Activated CD4-positive, alpha-beta T cell treated with anti-CD3 and anti-CD28 coated beads, Interleukin-2, amount 10 ng/mL, durations not matched to agents 7 days and 5 days (primary cell): ENCODE data around the gene CPEB3. TPM values are rescaled to one million over a fixed set of nuclear protein-coding genes. Genes with fewer than 3 reads are reported as not detected.

Experiments used
- CTCF ChIA-PET: fragments of 350-600 bp; sonication (Branson Sonifier 250); formaldehyde crosslinking; loops from one replicate; lab custom pipeline; 2021; ENCODE audit warnings: antibody characterized with exemption; lab: Charles Lee
- POLR2A ChIA-PET: fragments of 350-600 bp; sonication (Branson Sonifier 250); formaldehyde crosslinking; loops from one replicate; lab custom pipeline; 2021; ENCODE audit warnings: antibody characterized with exemption; lab: Charles Lee
- DNase-seq: peaks from one replicate; pipeline ENCODE4 v3.0.0-alpha.2; 2020
- H3K27ac Mint-ChIP-seq: one replicate; pipeline ENCODE4 v1.8.0; 2021; ENCODE audit warnings: mild to moderate bottlenecking, moderate library complexity, mixed read lengths
- H3K27me3 Mint-ChIP-seq: one replicate; pipeline ENCODE4 v1.8.0; 2021; ENCODE audit warnings: mixed read lengths
- H3K36me3 Mint-ChIP-seq: one replicate; pipeline ENCODE4 v1.8.0; 2021; ENCODE audit warnings: low read depth, mixed read lengths
- H3K4me1 Mint-ChIP-seq: one replicate; pipeline ENCODE4 v1.8.0; 2021; ENCODE audit warnings: mixed read lengths
- H3K4me3 Mint-ChIP-seq: one replicate; pipeline ENCODE4 v1.8.0; 2021; ENCODE audit warnings: mild to moderate bottlenecking, moderate library complexity, mixed read lengths
- H3K9me3 Mint-ChIP-seq: one replicate; pipeline ENCODE4 v1.8.0; 2021; ENCODE audit warnings: mixed read lengths
- total RNA-seq, 2 experiments: library from RNA; stranded (reverse); gene quantifications; one replicate each; pipeline ENCODE4 v1.2.3, GENCODE V29; 2021

CPEB3 gene
- total RNA-seq, 2 experiments from 2014 or later: 2.2 to 2.6 TPM

DNA sequence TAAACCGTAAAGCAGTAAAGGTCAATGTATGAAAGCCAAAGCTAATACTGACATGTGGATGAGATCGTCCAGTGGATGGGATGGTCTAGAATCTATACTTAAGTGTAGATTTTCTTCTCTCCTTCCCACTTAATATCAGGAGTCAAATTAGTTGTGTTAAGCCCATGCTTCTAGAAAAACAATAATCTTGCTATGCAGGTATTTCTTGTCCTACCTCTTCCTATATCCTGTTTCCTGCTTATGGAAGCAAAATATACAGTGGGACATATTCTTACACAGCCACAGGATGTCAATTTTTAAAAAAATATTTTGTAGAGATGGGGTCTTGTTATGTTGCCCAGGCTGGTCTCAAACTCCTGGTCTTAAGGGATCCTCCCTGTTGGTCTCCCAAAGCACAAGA is 27.5 kb downstream of the CPEB3 start:
- CTCF ChIA-PET: no interaction called here
- Mint-ChIP-seq H3K27ac (no peak overlapping the region), H3K4me1 (peaks cover 11% of the 10 kb centered on the region), H3K36me3 (no peaks in the 10 kb centered on the region), H3K4me3 (no peak overlapping the region), H3K27me3 (no peaks in the 10 kb centered on the region), H3K9me3 (no peaks in the 10 kb centered on the region)
- POLR2A ChIA-PET: no interaction called here
- DNase-seq: no peak

DNA sequence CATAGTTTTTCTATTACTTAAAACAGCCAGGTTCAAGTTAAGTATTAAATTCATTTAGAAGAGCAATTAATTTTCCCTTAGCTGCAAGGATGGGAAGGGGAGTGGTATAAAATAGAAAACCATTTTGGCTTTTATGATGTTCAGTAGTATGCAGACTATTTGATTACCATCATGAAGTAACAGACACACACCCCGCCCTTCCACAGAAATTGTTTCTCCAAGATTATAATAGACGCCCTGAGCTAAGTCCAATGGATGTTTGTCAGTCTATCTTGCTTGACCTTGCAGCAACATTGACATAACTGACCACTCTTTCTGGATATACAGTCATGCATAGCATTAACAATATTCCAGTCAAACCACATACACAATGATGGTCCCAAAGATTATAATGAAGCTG is 42.3 kb downstream of the CPEB3 start:
- no peaks in the 10 kb centered on the region for H3K27me3 Mint-ChIP-seq
- CTCF ChIA-PET: interaction anchor here (1.0 kb wide), 1 partner anchor 42 kb away, joined by 4 read pairs; the partner anchor contains the start of genes CPEB3 and MARCHF5
- no peaks in the 10 kb centered on the region for H3K36me3 Mint-ChIP-seq
- H3K4me3 Mint-ChIP-seq: no peak overlapping the region
- H3K9me3 Mint-ChIP-seq: no peaks in the 10 kb centered on the region
- POLR2A ChIA-PET: interaction anchor here (0.6 kb wide), 1 partner anchor 37 kb away, joined by 3 read pairs; no protein-coding TSS in a partner anchor
- H3K4me1 Mint-ChIP-seq: peaks cover 3% of the 10 kb centered on the region
- DNase-seq: no peak
- H3K27ac Mint-ChIP-seq: no peak overlapping the region

DNA sequence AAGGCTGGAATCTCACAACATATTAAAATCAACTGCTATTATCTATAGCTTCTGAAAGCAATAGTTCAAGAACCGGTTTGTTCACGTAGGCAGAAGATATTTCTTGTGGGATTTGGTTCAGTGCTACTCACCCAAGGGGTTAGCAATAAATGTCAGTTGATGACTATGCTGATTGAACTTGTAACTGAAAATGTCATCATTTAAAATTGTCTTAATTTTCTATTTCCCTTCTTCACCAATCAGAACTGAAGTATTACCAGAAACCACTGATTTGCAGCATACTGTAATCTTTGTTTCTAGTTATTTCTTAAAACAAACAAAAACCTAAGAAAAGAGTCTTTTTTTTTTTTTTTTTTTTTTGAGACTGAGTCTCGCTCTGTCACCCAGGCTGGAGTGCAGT is 46.1 kb downstream of the CPEB3 start:
- peaks cover 25% of the 10 kb centered on the region for H3K4me1 Mint-ChIP-seq
- CTCF ChIA-PET: interaction anchor here (0.6 to 0.7 kb wide), 2 partner anchors 319 to 366 kb away, joined by 3 to 4 read pairs; no protein-coding TSS in a partner anchor
- H3K4me3 Mint-ChIP-seq: no peak overlapping the region
- POLR2A ChIA-PET: no interaction called here
- DNase-seq: no peak
- peaks cover 7% of the 10 kb centered on the region for H3K27me3 Mint-ChIP-seq
- H3K36me3 Mint-ChIP-seq: peaks cover 4% of the 10 kb centered on the region
- no peaks in the 10 kb centered on the region for H3K9me3 Mint-ChIP-seq
- H3K27ac Mint-ChIP-seq: no peak overlapping the region

DNA sequence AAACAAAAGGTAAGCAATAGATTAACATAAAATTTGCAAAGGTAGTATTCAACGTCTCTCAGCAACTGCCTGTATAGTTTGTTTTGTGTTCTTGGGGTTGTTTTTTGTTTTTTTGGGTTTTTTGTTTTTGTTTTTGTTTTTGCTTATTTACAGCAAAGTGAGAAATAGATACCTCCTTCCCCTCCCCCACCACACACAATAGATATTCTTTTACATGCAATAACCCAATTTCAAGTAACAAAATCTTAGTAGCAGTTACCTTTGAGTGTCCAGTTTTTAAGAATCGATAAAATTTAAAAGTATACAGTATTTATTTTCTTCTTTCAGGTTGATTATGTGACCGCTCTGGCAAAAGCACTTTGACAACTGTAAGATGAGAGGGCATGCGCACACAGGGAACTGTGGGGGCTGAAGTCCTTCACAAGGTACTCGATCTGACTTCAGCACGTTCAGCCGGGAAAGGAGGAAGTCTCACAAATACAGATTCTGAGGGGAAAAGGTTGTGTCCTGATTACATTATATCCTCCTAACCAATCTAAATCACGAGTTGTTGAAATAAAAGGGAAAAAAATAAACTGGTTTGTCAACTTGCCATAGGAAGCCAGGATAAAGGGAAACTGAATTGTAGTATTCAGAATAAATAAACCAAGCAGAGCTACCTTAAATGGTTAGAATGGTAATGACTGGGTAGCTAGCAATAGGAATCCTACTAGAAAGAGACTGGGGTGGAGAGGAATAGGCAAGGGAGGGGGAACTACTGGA is 47.8 kb downstream of the CPEB3 start:
- H3K4me3 Mint-ChIP-seq: peak overlapping the region; percentile 58
- no peaks in the 10 kb centered on the region for H3K9me3 Mint-ChIP-seq
- H3K4me1 Mint-ChIP-seq: peaks cover 34% of the 10 kb centered on the region
- H3K36me3 Mint-ChIP-seq: peaks cover 17% of the 10 kb centered on the region
- no peak overlapping the region for H3K27ac Mint-ChIP-seq
- ChIA-PET CTCF (no interaction called here), POLR2A (no interaction called here)
- DNase-seq: peak; percentile 33
- H3K27me3 Mint-ChIP-seq: peaks cover 15% of the 10 kb centered on the region

DNA sequence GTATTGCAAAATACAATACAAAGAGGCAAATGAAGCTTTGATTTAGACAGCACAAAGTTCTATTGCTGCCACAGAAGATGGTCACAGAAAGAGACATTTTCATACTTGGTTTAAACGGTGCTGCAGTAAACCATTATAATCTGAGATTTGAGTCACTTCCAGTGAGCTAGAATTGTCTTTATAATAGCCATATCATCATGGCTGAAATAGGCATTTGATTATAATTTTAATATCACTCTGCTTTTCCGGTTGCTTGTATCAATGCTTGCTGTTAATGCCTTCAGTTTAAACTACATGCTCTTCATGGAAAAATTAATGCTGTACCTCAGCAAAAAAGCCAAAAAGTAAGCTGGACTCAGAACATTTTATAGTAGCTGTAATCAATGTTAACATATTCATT is 48.5 kb downstream of the CPEB3 start:
- POLR2A ChIA-PET: no interaction called here
- CTCF ChIA-PET: no interaction called here
- peaks cover 19% of the 10 kb centered on the region for H3K36me3 Mint-ChIP-seq
- no peak for DNase-seq
- H3K4me3 Mint-ChIP-seq: no peak overlapping the region
- H3K4me1 Mint-ChIP-seq: peaks cover 34% of the 10 kb centered on the region
- peaks cover 15% of the 10 kb centered on the region for H3K27me3 Mint-ChIP-seq
- H3K27ac Mint-ChIP-seq: no peak overlapping the region
- H3K9me3 Mint-ChIP-seq: no peaks in the 10 kb centered on the region

DNA sequence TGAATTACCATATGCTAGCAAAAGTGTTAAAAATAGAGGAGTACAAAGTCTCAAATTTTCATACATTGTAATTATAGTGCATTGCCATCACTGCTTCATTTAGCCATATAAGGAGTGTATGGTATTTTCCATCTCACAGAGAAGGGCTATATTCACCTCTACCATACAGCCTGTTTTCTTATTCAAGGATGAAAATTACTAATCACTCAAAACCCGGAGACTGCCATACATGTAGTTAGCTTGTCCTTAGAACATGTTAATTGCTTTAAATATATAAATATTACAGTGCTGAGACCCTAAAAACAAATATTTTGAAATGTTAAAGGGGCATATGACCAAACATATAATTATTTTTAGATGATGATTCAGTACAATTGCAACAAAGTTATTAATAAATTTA is 49.4 kb downstream of the CPEB3 start:
- POLR2A ChIA-PET: no interaction called here
- Mint-ChIP-seq H3K36me3 (peaks cover 19% of the 10 kb centered on the region), H3K9me3 (no peaks in the 10 kb centered on the region), H3K4me1 (peaks cover 34% of the 10 kb centered on the region), H3K4me3 (peak overlapping the region; percentile 80), H3K27me3 (peaks cover 15% of the 10 kb centered on the region), H3K27ac (no peak overlapping the region)
- CTCF ChIA-PET: interaction anchor here (0.6 kb wide), 1 partner anchor 461 kb away, joined by 4 read pairs; no protein-coding TSS in a partner anchor
- DNase-seq: no peak

DNA sequence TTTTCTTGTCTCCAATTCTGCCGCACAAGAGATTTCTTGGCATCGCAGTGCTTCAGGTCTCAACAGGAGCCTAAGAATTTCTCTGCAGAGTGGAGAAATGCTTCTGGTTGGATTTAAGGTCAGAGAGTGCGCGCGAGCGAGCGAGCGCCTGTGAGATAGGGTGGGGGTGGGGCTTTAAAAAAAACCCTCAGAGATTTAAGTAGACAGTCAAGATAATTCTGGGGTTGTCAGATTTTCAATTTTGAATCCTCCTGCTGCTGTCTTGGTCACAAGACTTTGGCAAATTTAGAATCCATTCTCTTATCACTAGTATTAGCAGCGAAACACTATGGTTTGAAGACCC is 49.7 kb downstream of the CPEB3 start:
- peaks cover 19% of the 10 kb centered on the region for H3K36me3 Mint-ChIP-seq
- H3K9me3 Mint-ChIP-seq: no peaks in the 10 kb centered on the region
- ChIA-PET CTCF (no interaction called here), POLR2A (no interaction called here)
- H3K27me3 Mint-ChIP-seq: peaks cover 15% of the 10 kb centered on the region
- DNase-seq: no peak
- H3K4me1 Mint-ChIP-seq: peaks cover 34% of the 10 kb centered on the region
- no peak overlapping the region for H3K27ac Mint-ChIP-seq
- H3K4me3 Mint-ChIP-seq: peak overlapping the region; percentile 80

DNA sequence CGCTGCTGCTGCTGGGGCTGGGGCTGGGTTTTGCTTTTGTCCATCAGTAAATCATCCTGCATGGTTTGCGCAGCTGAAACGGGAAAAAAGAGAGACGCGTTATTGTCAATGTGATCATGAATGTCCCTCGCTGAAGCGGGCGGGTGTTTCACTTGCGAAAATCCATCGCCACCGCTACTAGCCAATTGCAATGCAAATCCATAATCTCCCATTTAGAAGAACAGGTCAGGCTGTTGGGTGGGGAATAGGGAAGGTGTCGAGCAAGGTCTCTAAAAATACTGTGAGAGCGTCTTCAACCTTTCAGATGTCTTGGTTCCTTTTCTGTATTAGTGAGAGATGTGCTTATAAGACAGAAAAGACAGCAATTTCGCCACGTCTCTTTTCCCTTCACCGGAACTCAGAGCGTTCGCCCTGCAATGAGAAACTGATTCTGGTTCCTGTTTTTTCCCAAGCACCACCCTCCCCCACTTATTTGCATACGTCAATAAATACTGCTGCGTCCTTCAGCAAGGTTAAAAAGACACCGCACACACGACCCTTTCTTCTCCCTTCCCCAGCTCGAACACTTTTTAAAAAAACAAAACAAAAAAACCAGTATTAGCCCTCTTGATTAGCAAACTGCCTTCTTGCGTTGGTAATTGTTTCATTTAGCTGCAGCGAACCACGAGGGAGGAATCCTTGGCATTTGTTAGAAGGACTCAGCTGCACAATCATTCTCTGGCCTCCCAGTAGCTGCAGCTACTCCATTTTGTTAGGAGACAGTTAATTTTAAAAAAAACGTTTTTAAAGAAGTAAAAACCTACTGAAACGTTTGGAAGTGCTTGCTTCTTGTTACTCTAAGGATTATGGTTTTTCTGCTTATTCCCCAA is 50.4 kb downstream of the CPEB3 start:
- Mint-ChIP-seq H3K4me3 (peak overlapping the region; percentile 80), H3K36me3 (peaks cover 19% of the 10 kb centered on the region), H3K4me1 (peaks cover 34% of the 10 kb centered on the region), H3K27ac (peak overlapping the region; percentile 84), H3K27me3 (peaks cover 15% of the 10 kb centered on the region), H3K9me3 (no peaks in the 10 kb centered on the region)
- peak; percentile 48 for DNase-seq
- ChIA-PET POLR2A (no interaction called here), CTCF (no interaction called here)

DNA sequence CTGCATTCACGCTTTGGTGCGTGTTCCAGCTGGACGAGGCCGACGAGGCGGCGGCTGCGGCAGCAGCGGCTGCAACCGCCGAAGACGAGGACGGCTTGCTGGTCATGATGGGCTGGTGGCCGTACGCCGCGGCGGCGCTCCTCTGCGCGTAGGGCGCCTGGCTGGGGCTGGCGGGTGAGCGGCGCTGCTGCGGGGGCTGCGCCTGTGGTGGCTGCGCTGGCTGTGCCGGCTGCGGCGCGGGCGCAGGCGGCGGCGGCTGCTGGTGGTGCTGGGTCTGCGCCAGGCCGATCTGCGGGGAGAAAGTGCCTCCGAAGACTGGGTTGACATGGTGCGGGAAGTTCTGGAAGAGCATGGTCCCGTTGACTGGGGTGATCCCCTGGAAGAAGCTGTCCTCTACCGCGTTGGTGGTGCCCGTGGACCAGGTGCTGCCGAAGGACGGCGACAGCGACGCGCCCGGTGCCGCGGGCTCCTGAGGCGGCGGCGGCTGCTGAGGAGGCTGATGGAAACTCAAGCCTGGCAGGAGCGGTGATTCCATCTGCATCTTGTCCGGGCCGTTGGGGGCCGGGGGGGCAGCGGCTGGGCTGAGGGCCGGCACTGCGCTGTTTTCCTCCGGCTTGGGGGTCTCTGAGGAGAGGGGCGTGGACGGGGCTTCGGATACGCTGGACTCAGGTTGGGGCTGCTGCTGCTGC is 51.1 kb downstream of the CPEB3 start:
- POLR2A ChIA-PET: no interaction called here
- Mint-ChIP-seq H3K9me3 (no peaks in the 10 kb centered on the region), H3K36me3 (peaks cover 19% of the 10 kb centered on the region), H3K4me1 (peaks cover 34% of the 10 kb centered on the region), H3K4me3 (peak overlapping the region; percentile 80), H3K27me3 (peaks cover 15% of the 10 kb centered on the region), H3K27ac (no peak overlapping the region)
- DNase-seq: peak; percentile 30
- CTCF ChIA-PET: interaction anchor here (1.4 kb wide), 1 partner anchor 18 kb away, joined by 3 read pairs; no protein-coding TSS in a partner anchor

DNA sequence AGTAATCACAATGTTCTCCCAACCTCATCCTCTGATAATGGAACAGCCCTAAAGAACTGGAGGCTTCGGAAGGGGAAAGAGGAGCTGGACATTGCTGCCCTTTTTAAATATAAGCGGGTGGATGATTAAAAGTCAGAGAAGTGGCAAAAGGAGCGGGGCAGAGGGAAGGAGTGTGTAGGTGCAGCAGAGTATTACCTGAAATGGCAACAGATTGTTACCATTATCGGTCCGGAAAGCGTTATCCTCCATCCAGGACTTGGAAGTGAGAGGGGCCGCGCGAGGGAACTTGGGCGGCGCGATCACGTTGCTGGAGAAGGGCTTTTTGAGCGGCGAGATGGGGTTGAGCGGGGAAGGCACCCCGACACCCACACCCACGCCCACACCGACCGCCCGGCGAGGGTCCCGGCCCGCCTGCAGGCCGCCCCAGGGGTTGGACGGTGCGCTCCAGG is 51.7 kb downstream of the CPEB3 start:
- ChIA-PET POLR2A (no interaction called here), CTCF (interaction anchor here (1.4 kb wide), 1 partner anchor 18 kb away, joined by 3 read pairs; no protein-coding TSS in a partner anchor)
- H3K27ac Mint-ChIP-seq: peak overlapping the region; percentile 66
- peaks cover 15% of the 10 kb centered on the region for H3K27me3 Mint-ChIP-seq
- DNase-seq: no peak
- H3K4me1 Mint-ChIP-seq: peaks cover 34% of the 10 kb centered on the region
- H3K9me3 Mint-ChIP-seq: no peaks in the 10 kb centered on the region
- H3K4me3 Mint-ChIP-seq: peak overlapping the region; percentile 74
- H3K36me3 Mint-ChIP-seq: peaks cover 19% of the 10 kb centered on the region

DNA sequence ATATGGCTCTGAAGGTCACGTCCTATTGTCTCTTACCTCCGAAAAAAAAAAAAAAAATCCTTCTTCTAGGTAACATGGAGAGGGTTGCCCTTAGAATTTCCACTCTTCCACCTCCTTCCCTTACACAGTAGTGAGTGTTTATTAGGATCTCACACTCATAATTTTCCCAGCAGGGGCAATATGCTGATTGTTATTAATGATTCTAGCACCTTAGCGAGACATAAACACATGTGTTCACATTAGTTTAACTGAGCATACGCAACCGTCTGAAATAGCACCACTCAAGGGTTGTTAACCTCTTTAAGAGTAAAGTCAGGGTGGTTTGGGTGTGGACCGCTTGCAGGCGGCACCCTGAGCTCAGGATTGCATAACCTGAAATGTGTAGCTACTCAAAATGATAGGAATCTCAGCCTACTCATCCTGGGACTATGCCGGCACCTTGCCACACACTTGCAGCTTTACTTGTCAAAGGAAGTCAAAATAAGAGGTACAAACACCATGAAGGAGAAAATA is 52.2 kb downstream of the CPEB3 start:
- Mint-ChIP-seq H3K27ac (peak overlapping the region; percentile 66), H3K27me3 (peaks cover 15% of the 10 kb centered on the region), H3K9me3 (no peaks in the 10 kb centered on the region), H3K36me3 (peaks cover 19% of the 10 kb centered on the region), H3K4me1 (peaks cover 32% of the 10 kb centered on the region), H3K4me3 (peak overlapping the region; percentile 74)
- POLR2A ChIA-PET: no interaction called here
- no peak for DNase-seq
- CTCF ChIA-PET: interaction anchor here (0.6 to 1.4 kb wide), 2 partner anchors 17 to 59 kb away, joined by 3 read pairs; no protein-coding TSS in a partner anchor

DNA sequence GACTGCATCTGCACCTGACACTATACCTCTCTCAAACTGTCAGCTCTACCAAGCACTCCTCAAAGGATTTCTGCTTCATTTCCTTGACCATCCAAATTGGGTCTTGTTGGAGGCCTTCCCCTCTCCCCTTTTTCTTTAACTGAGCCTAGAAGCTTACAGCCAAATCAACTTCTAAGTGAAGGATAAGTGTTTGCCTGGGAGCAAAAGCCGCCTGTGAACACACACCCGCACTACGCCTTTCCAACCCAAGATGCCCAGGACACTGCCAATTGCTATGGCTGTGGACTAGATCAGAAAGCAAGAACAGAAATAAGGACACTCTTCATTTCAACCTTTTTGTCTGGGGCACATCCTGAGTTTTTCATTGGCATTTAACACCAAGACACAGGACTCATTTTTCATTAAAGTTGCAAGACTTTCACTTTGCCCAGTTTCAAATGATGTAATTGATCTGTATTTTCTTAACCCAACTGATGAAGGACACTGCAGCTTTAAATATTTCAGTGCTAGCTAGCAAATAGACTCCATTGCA is 52.8 kb downstream of the CPEB3 start:
- DNase-seq: no peak
- Mint-ChIP-seq H3K4me1 (peaks cover 29% of the 10 kb centered on the region), H3K9me3 (no peaks in the 10 kb centered on the region), H3K27me3 (peaks cover 14% of the 10 kb centered on the region), H3K4me3 (no peak overlapping the region), H3K36me3 (peaks cover 19% of the 10 kb centered on the region), H3K27ac (no peak overlapping the region)
- ChIA-PET CTCF (interaction anchor here (0.6 to 1.4 kb wide), 2 partner anchors 17 to 59 kb away, joined by 3 read pairs; no protein-coding TSS in a partner anchor), POLR2A (no interaction called here)
